RWPE2 (cell line): Measurements from ENCODE around the gene IQUB.
A peak's percentile ranks its signal among the peaks of the same experiment; 100 is the strongest.
"Not testable (repeated sequence)": the region's sequence is repeated elsewhere in the genome, so short reads cannot be mapped to it uniquely, and the experiment has no call there.

Source experiments
- ATAC-seq: fragments of 200-7000 bp; cut with Tn5 transposase; 3 replicates; pipeline ENCODE4 v1.9.1; 2021; ENCODE audit warnings: low read depth
- DNase-seq: peaks from one replicate; pipeline ENCODE4 v3.0.0-alpha.2; 2020; ENCODE audit warnings: low spot score
- H3K27ac ChIP-seq: fragments of 450-650 bp; 2 replicates; pipeline ENCODE4 v1.5.1; 2017; ENCODE audit warnings: mild to moderate bottlenecking; ENCODE audit not compliant: poor library complexity, severe bottlenecking
- H3K27me3 ChIP-seq: fragments of 250-450 bp; sonication (Bioruptor Pico); 2 replicates; pipeline ENCODE4 v1.5.1; 2021; ENCODE audit warnings: mild to moderate bottlenecking, moderate library complexity; ENCODE audit not compliant: insufficient read depth, poor library complexity, severe bottlenecking
- H3K36me3 ChIP-seq: fragments of 250-450 bp; sonication (Bioruptor Pico); 2 replicates; pipeline ENCODE4 v1.5.1; 2020; ENCODE audit warnings: low read depth, mild to moderate bottlenecking, moderate library complexity
- H3K4me1 ChIP-seq: fragments of 250-450 bp; sonication (Bioruptor Pico); 2 replicates; pipeline ENCODE4 v1.5.1; 2021; ENCODE audit warnings: mild to moderate bottlenecking, moderate library complexity; ENCODE audit not compliant: insufficient read depth, poor library complexity, severe bottlenecking
- H3K4me3 ChIP-seq: fragments of 250-450 bp; sonication (Bioruptor Pico); 2 replicates; pipeline ENCODE4 v1.5.1; 2021; ENCODE audit warnings: mild to moderate bottlenecking, moderate library complexity; ENCODE audit not compliant: severe bottlenecking
- H3K9me3 ChIP-seq: fragments of 250-450 bp; sonication (Bioruptor Pico); 2 replicates; pipeline ENCODE4 v1.5.1; 2021; ENCODE audit warnings: mild to moderate bottlenecking, moderate library complexity; ENCODE audit not compliant: severe bottlenecking
- TF ChIP-seq, protein P1 (sequence below): fragments of 450-650 bp; IDR thresholded peaks from one replicate; pipeline ENCODE4 v1.5.1; 2017; ENCODE audit warnings: mild to moderate bottlenecking, moderate library complexity; ENCODE audit not compliant: poor library complexity, severe bottlenecking

IQUB gene

DNA sequence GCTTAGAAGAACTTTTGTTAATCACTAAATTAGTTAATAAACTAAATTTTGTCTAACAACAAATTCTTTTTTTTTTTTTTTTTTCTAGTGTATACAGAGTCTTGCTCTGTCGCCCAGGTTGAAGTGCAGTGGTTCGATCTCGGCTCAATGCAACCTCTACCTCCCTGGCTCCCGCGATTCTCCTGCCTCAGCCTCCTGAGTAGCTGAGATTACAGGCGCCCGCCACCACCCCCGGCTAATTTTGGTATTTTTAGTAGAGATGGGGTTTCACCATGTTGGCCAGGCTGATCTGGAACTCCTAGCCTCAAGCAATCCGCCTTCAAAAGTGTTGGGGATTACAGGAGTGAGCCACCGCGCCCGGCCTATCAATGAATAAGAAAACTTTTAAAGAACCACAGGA is 1.1 kb upstream of the IQUB start:
- DNase-seq: no peak
- TF ChIP-seq, protein P1, sequence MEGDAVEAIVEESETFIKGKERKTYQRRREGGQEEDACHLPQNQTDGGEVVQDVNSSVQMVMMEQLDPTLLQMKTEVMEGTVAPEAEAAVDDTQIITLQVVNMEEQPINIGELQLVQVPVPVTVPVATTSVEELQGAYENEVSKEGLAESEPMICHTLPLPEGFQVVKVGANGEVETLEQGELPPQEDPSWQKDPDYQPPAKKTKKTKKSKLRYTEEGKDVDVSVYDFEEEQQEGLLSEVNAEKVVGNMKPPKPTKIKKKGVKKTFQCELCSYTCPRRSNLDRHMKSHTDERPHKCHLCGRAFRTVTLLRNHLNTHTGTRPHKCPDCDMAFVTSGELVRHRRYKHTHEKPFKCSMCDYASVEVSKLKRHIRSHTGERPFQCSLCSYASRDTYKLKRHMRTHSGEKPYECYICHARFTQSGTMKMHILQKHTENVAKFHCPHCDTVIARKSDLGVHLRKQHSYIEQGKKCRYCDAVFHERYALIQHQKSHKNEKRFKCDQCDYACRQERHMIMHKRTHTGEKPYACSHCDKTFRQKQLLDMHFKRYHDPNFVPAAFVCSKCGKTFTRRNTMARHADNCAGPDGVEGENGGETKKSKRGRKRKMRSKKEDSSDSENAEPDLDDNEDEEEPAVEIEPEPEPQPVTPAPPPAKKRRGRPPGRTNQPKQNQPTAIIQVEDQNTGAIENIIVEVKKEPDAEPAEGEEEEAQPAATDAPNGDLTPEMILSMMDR: no peak
- no peak for ATAC-seq
- Histone ChIP-seq H3K9me3 (no peaks in the 10 kb centered on the region), H3K4me3 (peak overlapping the region; percentile 38), H3K4me1 (peaks cover 16% of the 10 kb centered on the region), H3K27me3 (peaks cover 19% of the 10 kb centered on the region), H3K36me3 (no peaks in the 10 kb centered on the region), H3K27ac (no peak overlapping the region)

DNA sequence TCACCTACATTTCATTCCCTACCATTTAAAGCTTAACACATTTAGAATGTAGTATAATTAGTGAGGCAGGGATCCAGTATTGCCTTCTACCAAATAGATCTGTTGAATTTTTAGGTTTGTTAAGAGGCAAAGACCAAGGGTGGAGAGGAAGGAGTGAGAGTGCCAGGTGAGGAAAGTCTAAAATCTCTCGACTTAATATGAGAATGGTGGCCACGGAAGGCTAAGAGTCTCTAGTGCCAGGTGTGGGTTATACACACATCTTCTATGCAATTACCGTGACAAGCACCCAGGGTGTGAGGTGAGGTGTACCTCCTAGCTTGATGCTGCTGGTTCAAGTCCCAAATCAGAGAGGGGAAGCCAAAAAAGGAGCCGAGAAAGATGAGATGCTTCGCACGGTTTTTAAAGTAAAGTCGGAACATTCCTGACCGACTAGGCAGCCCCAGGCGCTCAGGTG is 439 bp downstream of the IQUB start:
- H3K27ac ChIP-seq: no peak overlapping the region
- TF ChIP-seq, protein P1: no peak
- ATAC-seq (no peak; the same call in 2 of the 3 replicates), DNase-seq (no peak)
- peaks cover 19% of the 10 kb centered on the region for H3K27me3 ChIP-seq
- H3K4me3 ChIP-seq: peak overlapping the region; percentile 38
- H3K4me1 ChIP-seq: peaks cover 16% of the 10 kb centered on the region
- no peaks in the 10 kb centered on the region for H3K9me3 ChIP-seq
- no peaks in the 10 kb centered on the region for H3K36me3 ChIP-seq

DNA sequence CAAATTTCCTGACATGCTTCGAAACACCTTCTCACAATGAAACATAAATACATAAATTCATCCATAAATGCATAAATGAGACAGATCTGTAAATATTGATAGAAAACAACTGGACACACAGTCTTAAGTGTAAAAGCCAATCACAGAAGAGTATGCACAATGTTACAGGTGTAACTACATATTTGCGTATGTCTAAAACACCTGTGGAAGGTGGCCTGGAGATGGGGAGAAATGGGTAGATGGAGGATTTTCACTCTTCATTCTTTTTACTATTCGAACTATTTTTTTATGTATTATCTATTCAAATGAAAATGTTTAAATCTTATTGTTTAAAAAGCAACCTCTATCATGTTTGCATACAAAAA is 860 bp downstream of the IQUB start:
- no peak overlapping the region for H3K27ac ChIP-seq
- TF ChIP-seq, protein P1: no peak
- peaks cover 12% of the 10 kb centered on the region for H3K4me1 ChIP-seq
- peaks cover 19% of the 10 kb centered on the region for H3K27me3 ChIP-seq
- H3K36me3 ChIP-seq: no peaks in the 10 kb centered on the region
- DNase-seq (no peak), ATAC-seq (no peak)
- H3K9me3 ChIP-seq: no peaks in the 10 kb centered on the region
- H3K4me3 ChIP-seq: no peak overlapping the region

DNA sequence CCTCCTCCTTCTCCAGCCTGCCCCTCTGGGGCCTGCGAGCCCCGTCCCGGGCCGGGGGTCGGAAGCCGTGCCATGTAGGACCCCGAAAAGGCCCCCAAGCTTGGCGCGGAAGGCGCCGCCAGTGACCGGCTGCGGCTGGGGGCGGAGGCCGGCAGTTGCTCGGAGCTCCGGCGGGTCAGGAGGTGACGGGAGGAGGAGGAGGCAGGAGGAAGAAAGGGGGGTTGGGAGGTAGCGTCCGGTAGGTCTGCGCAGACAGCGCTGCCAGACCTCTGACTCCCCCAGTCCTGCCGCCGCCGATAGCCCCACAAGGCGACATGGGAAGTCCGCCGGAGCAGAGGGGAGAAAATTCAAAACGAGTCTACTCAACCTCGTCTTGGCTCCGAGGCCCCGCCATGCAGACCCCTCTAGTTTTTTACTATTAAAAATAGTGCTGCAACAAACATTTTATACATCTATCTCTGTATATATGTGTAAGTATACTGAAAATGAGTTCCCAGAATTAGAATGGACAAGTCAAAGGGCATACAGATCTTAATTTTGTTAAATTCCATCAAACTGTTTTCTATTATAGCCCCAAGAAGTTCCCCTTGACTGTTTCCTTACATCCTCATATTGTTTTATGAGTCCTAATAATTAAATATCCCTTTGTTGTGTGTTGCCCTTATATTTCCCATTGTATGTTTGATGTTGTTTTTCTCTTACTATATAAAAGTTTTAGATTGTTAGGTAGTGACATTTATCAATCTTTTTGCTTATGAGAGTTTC is 1.4 kb downstream of the IQUB start:
- H3K9me3 ChIP-seq, H3K36me3 ChIP-seq, DNase-seq, H3K4me3 ChIP-seq, H3K4me1 ChIP-seq, H3K27ac ChIP-seq: not testable (repeated sequence)
- ATAC-seq: peak; percentile 33; the same call in 2 of the 3 replicates
- peaks cover 19% of the 10 kb centered on the region for H3K27me3 ChIP-seq

DNA sequence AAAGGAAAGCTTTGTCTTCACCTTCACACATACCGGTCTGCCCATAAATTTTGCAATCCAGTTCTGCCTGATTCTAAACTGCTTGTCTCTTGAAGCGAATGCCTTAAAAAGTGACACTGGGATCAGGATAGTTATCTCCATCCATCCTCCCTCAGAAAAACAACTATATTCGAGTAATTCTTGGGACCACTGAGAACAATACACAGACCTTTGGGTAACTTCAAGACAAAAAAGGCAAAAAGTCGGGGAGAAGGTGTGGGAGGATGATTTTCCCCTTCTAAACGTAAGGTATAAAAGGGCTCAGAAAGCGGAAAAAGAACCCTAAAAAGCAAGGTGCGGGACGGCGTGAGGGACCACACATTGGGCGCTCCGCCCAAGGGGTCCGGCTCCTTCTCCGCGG is 2.1 kb downstream of the IQUB start:
- H3K27ac ChIP-seq, ATAC-seq, H3K4me1 ChIP-seq, DNase-seq, H3K9me3 ChIP-seq, H3K36me3 ChIP-seq, H3K4me3 ChIP-seq: not testable (repeated sequence)
- H3K27me3 ChIP-seq: peaks cover 19% of the 10 kb centered on the region

DNA sequence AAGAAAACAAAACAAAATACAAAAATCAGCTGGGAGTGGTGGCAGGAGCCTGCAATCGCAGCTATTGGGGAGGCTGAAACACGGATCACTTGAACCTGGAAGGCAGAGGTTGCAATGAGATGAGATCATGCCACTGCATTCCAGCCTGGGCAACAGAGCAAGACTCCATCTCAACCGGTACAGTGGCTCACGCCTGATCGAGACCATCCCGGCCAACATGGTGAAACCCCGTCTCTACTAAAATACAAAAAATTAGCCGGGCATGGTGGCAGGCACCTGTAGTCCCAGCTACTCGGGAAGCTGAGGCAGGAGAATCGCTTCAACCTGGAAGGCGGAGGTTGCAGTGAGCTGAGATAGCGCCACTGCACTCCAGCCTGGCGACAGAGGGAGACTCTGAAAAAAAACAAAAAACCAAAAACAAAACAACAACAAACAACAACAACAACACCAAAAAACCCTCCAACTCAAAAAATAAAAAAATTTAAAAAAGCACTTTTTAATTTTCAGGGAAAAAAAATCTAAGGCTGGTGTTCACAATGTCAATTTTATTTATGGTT is 4.3 kb downstream of the IQUB start:
- not testable (repeated sequence) for H3K27ac ChIP-seq, H3K36me3 ChIP-seq, H3K4me1 ChIP-seq, DNase-seq, H3K9me3 ChIP-seq, ATAC-seq, H3K4me3 ChIP-seq
- peaks cover 19% of the 10 kb centered on the region for H3K27me3 ChIP-seq
